ENCODE measurements around the gene UCP3. TPM values are rescaled to one million over a fixed set of nuclear protein-coding genes. Genes with fewer than 3 reads are reported as not detected.

UCP3 gene
- total and polyA plus RNA-seq, 2 of the 8 experiments (the other 6 are each of a cell fraction or from before 2014, with no cell fraction given) = 0.85 to 1.3 TPM

DNA sequence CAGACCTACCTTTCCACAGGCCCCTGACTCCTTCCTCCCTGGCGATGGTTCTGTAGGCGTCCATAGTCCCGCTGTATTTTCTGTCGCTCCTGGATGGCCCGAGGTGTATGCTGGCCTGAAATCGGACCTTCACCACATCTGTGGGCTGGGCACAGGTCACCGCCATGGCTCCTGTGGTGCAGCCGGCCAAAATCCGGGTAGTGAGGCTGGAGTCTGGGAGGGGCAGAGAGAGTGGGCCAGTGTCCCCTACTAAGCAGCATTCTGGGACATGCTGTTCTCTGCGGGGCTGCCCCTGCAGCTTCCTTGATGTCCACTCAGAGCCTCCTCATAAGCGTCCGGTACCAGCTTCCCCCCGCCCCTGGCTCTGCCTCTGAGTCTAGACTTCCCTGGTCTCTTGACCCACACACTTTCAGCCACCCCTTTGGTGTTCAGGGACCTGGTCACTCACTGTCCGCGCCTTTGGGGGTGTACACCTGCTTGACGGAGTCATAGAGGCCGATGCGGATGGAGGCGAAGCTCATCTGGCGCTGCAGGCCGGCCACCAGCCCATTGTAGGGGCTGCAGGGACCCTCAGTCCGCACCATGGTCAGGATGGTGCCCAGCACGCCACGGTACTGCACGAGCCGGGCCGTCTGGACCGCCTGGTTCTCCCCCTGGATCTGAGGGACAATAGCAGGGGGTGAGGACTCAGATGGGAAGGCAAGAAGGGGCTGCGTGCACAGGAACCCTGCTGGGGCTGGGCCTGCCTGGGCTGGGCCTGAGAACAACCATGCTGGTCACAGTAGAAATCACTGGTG, 3.0 kb downstream of the UCP3 start:
- Histone ChIP-seq H4K5ac (ENCODE audit: insufficient read length, low read depth, low read length) (no peak overlapping the region), H3K9ac (replicated peaks in 1 of 4; ENCODE audit: extremely low read depth in 1 of 4, low read depth in 3 of 4, low read length in 3 of 4) (no peak overlapping the region), H3K9me3 (ENCODE audit: insufficient read depth in 2 of 2, low read depth in 1 of 2, low read length in 1 of 2) (no peaks in the 10 kb centered on the region), H2BK15ac (ENCODE audit: low read length) (no peak overlapping the region), H2AFZ (ENCODE audit: low read length) (no peak overlapping the region), H2BK120ac (replicated peaks; ENCODE audit: low read depth, low read length) (no peak overlapping the region), H3K23ac (ENCODE audit: insufficient read length) (no peak overlapping the region), H2BK12ac (ENCODE audit: low read depth, low read length) (no peak overlapping the region), H2BK20ac (ENCODE audit: low read length) (no peak overlapping the region), H3K18ac (ENCODE audit: extremely low read depth, low read length) (no peak overlapping the region), H3K79me1 (ENCODE audit: low read depth, low read length) (no peaks in the 10 kb centered on the region), H3K14ac (ENCODE audit: insufficient read length) (no peak overlapping the region), H2BK5ac (ENCODE audit: low read depth, low read length) (no peak overlapping the region), H3K79me2 (ENCODE audit: control insufficient read depth in 1 of 2, insufficient read depth in 2 of 2, low read length in 2 of 2) (no peaks in the 10 kb centered on the region), H4K91ac (replicated peaks; ENCODE audit: insufficient read length, low read length) (no peak overlapping the region), H2AK5ac (ENCODE audit: low read depth, low read length) (no peak overlapping the region), H3K27ac (ENCODE audit: low read depth, low read length) (no peak overlapping the region), H3K4me2 (ENCODE audit: insufficient read depth in 1 of 2, low read depth in 2 of 2, low read length in 2 of 2) (no peak overlapping the region), H3K36me3 (ENCODE audit: control insufficient read depth in 2 of 4, insufficient read depth in 4 of 4, low read length in 3 of 4) (no peaks in the 10 kb centered on the region; a peak in 2 of 8 replicates), H3K4me1 (replicated peaks in 1 of 4; ENCODE audit: control insufficient read depth in 3 of 4, insufficient read depth in 4 of 4, low read length in 3 of 4) (no peaks in the 10 kb centered on the region), H3K4me3 (ENCODE audit: extremely low read depth in 1 of 4, insufficient read depth in 2 of 4, low read depth in 3 of 4, low read length in 4 of 4) (no peak overlapping the region), H4K8ac (ENCODE audit: extremely low read depth, insufficient read depth, low read length) (0 out of 2 replicates have a peak overlapping the region, but pooled peaks have one; percentile 22), H3K4ac (replicated peaks; ENCODE audit: insufficient read length, low read depth, low read length) (no peak overlapping the region), H3K27me3 (replicated peaks in 1 of 4; ENCODE audit: control insufficient read depth in 3 of 4, extremely low read depth in 1 of 4, insufficient read depth in 3 of 4, low read length in 3 of 4) (no peaks in the 10 kb centered on the region), H3K23me2 (ENCODE audit: low read depth, low read length) (no peaks in the 10 kb centered on the region), H4K20me1 (replicated peaks in 1 of 2; ENCODE audit: control insufficient read depth in 1 of 2, insufficient read depth in 2 of 2, low read length in 2 of 2) (no peaks in the 10 kb centered on the region), H3K56ac (replicated peaks; ENCODE audit: insufficient read length, low read depth, low read length) (no peak overlapping the region)
- CTCF ChIA-PET (ENCODE audit: partially characterized antibody) = interaction anchor here (1.9 to 2.0 kb wide), 2 partner anchors 31 to 42 kb away, joined by 4 to 5 read pairs; no protein-coding TSS in a partner anchor
- FAIRE-seq = no peak
- DNase-seq (ENCODE audit: low read depth in 1 of 2, low spot score in 2 of 2) = no peak
- 93% methylated on average over 29 of the region's 29 CpGs; no CpG with 5 or more reads in 1 of the 2 experiments for WGBS, 2 experiments (ENCODE audit: extremely low coverage in 1 of 2, insufficient coverage in 1 of 2, insufficient read length in 1 of 2, insufficient replicate concordance in 2 of 2, low coverage in 1 of 2, low lambda C conversion rate in 2 of 2, missing lambda C conversion rate in 1 of 2)
- POLR2A ChIA-PET (ENCODE audit: partially characterized antibody) = interaction anchor here (1.2 kb wide), 1 partner anchor 9 kb away, joined by 3 read pairs; no protein-coding TSS in a partner anchor
- TF ChIP-seq GTF2F1 (IDR thresholded peaks at IDR 0.05; ENCODE audit: borderline replicate concordance, low read depth, low read length) (no peak), SUZ12 (IDR thresholded peaks at IDR 0.05; ENCODE audit: low read length) (no peak), NRF1 (IDR thresholded peaks at IDR 0.05; ENCODE audit: low read depth, low read length) (no peak), POLR2A (IDR thresholded peaks at IDR 0.05; ENCODE audit: control extremely low read depth in 1 of 2, low read depth in 2 of 2, low read length in 2 of 2) (no peak), YY1 (IDR thresholded peaks at IDR 0.05; ENCODE audit: low read depth, low read length) (no peak), EZH2 (IDR thresholded peaks at IDR 0.05; ENCODE audit: low read depth, low read length, severe bottlenecking) (no peak), KDM4A (IDR thresholded peaks at IDR 0.05; ENCODE audit: low read depth, low read length, severe bottlenecking) (no peak), SP1 (IDR thresholded peaks at IDR 0.05; ENCODE audit: low read depth, low read length) (no peak), NANOG (IDR thresholded peaks at IDR 0.05; ENCODE audit: insufficient read depth, low read depth, low read length, poor library complexity, severe bottlenecking) (no peak), HDAC6 (IDR thresholded peaks at IDR 0.05; ENCODE audit: low read depth, low read length) (no peak), SP4 (IDR thresholded peaks at IDR 0.05; ENCODE audit: low read length) (no peak), BCL11A (IDR thresholded peaks at IDR 0.05; ENCODE audit: low read depth in 2 of 2, low read length in 2 of 2) (no peak), RAD21 (IDR thresholded peaks at IDR 0.05 in 1 of 2, conservative IDR thresholded peaks at IDR 0.05 in 1 of 2; ENCODE audit: low read depth in 2 of 2, low read length in 2 of 2) (no peak)

Data from H1 (cell line).